GM21381 (cell line): ENCODE measurements around the gene INVS.
"Not testable (repeated sequence)": the region's sequence is repeated elsewhere in the genome, so short reads cannot be mapped to it uniquely, and the experiment has no call there.

Experiments
- ATAC-seq: cut with Tn5 transposase; IDR thresholded peaks from one replicate; pipeline ENCODE4 v1.9.1; 2021; ENCODE audit warnings: mild to moderate bottlenecking, moderate library complexity; ENCODE audit not compliant: unreplicated experiment

Gene INVS

DNA sequence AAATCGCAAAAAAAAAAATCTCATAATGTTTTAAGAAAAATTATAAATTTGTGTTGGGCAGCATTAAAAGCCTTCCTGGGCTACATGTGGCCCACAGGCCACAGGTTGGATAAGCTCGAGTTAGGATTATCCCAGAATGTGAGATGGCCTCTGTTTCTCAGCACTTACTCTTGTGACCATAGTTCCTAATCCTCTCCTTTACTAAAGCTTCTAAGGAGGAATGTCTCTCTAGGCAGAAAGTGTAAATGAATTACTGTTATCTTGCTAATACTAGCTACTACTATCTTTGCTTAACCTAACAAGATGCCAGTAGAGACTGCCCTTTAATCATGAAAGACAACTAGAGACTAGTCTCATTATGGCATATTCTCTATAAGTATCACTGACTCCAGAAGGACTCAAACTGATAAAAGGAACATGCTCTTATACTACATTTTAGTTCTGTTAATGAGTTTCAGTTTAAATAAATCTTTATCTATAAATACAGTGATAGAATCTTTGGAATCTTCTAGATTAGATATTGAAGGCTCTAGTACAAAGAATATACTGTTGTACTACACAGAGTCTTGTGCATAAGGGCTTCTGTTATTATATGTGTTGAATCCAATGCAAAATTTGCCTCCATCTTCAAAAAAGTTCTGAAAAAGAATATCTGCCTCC lies 13.8 kb downstream of the INVS start:
- no peak for ATAC-seq

DNA sequence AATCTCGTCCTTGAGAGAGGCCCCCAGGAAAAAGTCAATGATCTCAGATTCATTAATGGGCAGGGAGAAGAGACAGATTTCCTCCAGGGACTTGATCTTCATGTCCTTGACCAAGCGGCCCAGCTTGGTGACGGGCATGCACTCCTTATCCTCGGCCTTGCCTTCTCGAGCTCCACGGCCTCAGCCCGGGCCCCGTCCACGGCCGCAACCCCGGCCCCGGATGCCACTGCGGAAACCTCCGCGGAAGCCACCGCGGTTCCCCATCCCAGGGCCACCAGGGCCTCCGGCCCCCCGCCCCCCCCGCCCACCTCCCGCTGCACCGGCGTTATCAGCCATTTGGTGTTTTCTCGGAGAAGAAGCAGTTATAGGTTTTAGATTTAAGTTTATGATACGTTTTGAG lies 18.3 kb downstream of the INVS start:
- no peak for ATAC-seq

DNA sequence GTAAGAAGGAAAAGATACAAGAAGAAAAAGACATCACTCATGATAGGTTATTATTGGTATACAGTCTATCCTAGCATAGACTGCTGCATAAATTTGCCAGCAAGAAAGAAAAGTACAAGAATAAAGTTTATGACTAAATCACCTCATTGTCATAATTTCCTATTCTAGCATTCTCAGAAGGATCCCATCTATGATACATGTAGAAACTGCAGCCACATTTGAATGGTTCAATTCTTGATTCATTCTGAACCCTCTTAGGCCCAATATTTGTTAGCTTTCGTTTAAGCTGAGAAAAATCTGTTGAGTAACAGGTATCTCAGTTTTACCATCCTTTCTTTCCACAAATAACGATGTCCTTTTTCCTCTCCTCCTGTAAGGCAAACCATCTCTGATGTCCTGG lies 21.2 kb downstream of the INVS start:
- ATAC-seq, result no peak

DNA sequence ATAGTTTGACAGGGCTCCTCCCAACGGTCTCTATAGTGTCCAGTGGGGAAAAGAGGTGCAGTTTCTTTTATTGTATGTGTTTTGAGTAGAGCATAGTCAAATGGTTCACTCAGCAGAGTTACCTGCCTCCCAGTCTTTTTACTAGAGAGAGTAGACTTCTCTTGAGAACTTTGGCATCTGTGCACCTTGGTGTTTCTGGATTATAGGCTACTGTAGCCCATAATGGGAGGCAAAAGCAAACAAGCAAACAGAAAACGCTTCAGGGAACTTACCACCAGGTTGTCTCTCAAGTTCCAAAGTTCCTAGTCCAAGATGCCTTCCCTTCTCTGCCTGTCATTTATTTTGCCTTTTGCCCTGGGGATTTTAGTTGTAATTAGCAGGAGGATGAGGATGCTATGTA lies 26.2 kb downstream of the INVS start:
- no peak for ATAC-seq

DNA sequence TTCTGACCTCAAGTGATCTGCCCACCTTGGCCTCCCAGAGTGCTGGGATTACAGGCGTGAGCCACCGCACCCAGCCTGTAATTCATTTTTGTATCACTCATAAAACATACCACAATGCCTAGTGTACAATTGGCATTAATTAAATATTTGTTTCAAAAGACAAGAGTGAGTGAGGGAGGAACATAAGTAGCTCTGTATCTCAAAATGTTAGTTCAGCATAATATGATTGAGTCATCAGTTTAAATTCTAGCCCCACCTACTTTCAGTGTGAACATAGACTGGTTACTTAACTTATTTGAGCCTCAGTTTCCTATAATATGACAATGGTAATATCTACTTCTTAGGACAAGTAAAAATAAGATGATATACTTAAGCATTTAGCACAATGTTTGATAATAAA lies 26.9 kb downstream of the INVS start:
- no peak for ATAC-seq

DNA sequence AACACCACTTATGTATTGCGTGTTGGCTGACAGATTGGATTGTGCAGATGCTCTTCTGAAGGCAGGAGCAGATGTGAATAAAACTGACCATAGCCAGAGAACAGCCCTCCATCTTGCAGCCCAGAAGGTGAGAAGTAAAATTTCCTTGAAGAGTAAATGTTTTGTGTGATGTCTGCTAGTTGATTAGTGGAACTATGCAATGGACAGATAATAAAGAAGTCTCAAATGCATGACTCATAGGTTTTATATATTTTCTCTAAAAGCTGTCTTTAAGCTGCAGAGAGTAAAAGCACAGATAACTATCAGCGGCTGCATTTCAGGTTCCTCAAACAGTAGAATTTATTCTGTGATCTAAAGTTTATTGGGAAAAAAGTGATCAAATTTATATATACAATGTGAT lies 27.4 kb downstream of the INVS start:
- ATAC-seq, result no peak

DNA sequence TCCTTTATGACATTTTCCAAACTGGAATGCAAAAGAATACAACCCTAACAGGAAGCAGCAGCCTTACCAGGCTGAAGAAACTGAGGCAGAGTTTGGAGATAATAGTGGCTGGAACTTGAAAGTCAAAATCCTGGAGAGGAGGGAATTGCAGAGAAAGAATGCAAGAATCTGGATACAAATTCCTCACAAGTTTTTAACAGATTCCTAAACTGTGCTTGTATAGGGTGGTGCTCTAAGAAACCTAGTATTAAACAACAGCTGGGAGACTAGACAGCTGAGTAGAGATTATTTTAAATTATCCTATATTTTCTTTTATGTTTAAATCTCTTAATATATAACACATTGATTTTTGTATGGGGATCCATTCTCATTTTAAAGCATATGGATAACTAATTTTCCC lies 30.7 kb downstream of the INVS start:
- ATAC-seq, result no peak

DNA sequence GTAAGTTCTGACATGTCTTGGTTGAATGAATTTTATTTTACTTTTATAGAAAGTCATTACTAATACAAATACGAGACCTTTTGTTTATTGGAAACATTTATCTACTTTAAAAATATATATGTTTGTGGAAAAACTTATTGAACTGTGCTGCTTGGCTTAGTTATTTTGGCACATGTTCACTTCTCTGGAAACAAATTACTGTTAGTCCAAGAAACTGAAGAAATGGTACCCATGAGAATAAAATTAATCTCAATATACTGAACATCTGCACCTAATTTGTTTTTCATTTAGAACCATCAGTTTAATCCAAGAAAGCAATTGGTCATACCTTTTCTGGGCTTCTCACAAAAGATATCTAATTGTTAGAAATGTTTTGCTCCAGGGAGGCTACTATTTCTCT lies 32.2 kb downstream of the INVS start:
- ATAC-seq, result no peak

DNA sequence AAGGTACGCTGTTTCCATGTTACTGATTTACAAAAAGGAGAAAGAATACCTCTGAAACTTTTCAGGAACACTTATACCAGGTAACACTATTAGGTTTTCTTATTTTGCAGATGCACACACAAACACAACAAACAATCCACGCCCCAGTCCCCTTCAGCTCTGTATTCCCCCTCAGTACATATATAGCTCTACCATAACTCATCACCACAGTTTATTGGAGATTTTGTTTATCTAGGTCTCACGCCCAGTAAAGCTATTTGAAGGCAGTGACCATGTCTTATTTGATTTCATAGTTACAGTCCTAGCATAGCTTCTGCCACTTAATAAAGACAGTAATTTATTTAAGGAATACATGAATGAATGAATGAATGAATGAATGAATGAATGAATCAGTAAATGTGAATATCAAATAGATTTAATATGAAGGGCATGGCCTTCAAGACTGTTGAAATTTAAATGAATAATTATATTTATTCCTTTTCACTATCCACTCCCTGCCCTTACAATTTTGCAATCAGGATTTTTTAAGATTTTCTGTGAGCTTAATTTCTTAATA lies 32.9 kb downstream of the INVS start:
- ATAC-seq, result no peak

DNA sequence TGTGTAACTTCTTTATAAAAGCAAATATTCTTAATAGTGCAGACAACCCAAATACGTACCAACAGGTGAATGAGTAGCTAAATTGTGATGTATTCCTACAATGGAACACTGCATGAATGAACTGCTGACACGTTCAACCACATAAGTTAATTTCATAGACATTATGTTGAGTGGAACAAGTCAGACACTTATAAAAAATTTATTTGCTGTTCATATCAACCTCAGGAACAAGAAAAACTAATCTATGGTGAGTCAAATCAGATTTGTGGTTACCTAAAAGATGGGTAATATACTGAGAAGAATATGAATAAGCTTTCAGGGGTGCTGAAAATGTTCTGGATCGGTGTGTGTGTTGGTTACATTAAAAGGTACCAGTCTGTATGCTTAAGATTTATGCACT lies 35.7 kb downstream of the INVS start:
- no peak for ATAC-seq

DNA sequence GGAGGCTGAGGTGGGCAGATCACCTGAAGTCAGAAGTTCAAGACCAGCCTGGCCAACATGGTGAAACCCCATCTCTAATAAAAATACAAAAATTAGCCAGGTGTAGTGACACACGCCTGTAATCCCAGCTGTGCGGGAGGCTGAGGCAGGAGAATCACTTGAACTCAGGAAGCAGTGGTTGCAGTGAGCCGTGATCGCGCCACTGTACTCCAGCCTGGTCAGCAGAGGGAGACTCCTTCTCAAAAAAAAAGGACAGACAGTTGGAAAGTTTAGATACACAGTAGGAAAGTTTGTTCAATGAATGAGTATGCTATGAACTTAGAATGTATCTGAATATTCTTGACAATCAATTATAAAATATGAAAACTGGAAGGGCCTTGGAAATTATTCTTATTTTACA lies 37.8 kb downstream of the INVS start:
- ATAC-seq, result not testable (repeated sequence)

DNA sequence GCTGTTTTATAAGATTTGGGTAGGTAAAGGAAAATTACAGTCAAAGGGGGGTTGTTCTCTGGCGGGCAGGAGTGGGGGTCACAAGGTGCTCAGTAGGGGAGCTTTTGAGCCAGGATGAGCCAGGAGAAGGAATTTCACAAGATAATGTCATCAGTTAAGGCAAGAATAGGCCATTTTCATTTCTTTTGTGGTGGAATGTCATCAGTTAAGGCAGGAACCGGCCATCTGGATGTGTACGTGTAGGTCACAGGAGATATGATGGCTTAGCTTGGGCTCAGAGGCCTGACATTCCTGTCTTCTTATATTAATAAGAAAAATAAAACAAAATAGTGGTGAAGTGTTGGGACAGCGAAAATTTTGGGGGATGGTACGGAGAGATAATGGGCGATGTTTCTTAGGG lies 41.3 kb downstream of the INVS start:
- not testable (repeated sequence) for ATAC-seq

DNA sequence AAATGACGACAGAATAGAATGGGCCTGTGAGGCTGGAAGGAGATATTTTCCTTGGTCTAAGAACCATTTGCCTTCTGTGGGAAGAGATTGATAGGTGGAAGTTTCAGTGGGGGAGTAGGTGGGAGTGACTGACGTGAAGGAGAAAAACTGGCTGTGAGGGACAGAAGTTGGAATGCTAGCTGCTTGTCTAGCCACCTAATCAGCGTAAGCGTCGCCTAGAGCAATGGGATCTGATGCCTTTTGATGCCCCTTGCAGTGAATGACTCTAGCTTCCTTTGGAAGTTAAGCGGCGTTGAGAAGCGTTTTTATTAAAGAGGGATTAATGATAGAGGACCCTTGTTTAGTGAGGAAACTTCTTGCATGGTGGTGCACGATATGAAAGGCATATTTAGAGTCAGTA lies 42.8 kb downstream of the INVS start:
- ATAC-seq, result not testable (repeated sequence)

DNA sequence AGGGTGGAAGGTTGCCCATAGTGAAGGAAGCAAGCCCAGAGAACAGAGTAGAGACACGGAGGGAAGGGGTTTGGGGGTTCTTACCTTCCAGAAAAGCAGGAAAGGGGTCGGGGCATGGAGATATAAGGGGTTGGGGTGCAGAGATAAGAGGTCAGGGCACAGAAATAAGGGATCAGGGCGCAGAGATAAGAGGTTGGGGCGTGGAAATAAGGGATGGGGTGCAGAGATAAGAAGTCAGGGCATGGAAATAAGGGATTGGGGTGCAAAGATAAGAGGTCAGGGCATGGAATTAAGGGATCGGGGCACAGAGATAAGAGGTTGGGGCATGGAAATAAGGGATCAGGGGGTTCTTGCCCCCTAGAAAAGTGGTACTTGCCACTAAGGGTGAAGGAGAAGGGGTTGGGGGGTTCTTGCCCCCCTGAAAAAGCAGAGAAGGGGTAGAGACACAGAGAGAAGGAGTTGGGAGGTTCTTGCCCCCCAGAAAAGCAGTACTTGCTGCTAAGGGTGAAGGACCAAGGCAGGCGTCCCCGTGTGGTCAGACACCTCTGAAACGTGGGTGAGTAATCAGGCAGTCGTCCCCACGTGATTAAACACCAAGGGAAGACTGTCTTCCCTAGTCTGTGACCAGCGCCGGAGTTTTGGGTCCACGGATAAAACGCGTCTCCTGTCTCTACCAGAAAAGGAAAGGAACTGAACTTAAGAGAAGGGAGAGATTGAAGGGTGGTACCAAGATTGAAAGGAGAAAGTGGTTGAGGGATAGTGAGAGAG lies 46.3 kb downstream of the INVS start:
- ATAC-seq, result not testable (repeated sequence)

DNA sequence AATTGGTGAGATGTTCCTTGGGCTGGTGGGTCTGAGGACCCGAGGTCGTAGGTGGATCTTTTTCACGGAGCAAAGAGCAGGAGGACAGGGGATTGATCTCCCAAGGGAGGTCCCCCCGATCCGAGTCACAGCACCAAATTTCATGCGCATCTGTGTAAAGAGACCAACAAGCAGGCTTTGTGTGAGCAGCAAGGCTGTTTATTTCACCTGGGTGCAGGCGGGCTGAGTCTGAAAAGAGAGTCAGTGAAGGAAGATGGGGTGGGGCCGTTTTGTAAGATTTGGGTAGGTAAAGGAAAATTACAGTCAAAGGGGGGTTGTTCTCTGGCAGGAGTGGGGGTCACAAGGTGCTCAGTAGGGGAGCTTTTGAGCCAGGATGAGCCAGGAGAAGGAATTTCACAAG lies 46.9 kb downstream of the INVS start:
- not testable (repeated sequence) for ATAC-seq

DNA sequence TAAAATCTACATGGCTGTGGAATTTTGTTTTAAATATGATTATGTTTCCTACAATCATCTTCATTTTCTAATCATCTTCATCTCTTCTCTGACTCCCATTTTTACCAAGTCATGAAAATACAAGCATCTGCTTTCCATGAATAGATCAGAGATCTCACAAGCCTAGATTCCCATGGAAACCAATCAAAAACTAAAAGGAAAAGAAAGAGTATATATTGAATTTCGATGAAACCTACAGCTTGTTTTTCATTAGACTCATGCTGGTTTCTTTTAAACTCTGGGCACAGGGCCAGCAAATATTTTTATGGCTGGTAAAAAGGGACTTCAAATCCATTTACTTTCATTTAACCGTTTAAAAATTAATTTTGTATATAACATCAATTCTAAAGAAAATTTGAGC lies 51.2 kb downstream of the INVS start:
- ATAC-seq, result no peak

DNA sequence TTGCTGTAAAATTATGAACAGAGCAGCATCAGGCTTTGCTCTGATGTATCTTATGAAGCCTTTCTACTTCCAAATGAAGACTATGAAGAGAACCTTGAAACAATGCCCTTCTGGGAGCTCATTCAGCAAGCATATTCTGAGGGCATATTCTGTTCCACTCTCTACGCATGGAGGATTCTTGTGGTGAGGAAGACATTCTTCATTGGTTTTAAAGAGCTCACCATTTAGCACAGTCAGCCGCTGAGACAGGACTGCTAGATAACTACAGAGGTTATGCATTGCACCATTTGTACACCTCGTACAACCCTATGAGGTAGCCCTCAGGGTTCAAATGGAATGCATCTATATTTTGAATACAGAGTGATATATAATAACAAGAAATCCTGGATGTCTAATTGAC lies 61.0 kb downstream of the INVS start:
- no peak for ATAC-seq

DNA sequence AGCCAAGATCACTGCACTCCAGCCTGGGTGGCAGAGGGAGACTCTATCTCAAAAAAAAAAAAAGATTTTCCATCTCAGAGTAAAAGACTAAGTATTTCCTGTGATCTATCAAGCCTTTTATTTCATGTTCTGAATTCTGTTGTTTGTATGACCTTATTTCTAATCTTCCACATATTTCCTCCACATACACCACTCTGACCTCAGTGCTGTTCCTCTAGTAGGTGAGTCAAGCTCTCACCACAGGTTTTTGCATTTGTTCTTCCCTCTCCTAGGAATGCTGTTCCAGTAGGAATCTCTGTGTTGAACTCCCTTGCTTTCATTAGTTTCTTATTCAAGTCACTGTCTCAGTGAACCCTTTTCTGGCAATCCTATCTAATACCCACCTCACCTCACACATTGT lies 68.1 kb downstream of the INVS start:
- ATAC-seq, result no peak

DNA sequence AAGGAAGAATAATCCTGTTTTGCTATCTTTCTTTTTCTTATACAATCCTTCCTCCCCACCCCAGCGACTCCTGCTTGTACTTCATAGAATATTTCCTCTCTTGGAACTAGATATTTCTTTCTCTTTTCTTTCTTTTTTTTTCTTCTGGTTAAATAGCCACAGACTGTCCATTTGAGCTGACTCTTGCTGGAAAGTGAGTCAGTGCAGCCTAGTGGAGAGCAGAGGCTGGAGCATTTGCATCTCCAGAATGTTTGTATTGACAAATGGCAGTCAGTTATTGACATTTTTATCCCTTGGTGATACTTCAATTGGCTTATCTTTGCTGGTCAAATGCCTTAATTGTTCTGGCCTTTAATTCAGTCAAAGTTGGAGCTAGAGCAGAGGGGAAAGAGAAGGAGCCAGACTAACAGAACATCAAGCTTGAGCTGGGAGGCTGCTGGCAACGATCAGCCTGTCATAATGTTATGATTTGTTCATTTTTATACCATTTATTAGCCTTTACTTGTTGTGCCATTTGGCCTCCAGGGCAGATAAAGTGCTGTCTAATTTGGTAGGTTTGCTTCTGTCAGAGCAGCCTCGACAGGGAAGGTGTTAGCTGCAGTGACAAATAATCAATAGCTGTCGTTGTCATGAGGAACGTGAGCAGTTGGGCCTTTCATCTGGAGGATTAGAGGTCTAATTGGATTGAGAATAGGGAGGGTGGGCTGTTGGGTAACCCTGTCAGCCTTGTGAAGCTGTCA lies 69.0 kb downstream of the INVS start:
- no peak for ATAC-seq

DNA sequence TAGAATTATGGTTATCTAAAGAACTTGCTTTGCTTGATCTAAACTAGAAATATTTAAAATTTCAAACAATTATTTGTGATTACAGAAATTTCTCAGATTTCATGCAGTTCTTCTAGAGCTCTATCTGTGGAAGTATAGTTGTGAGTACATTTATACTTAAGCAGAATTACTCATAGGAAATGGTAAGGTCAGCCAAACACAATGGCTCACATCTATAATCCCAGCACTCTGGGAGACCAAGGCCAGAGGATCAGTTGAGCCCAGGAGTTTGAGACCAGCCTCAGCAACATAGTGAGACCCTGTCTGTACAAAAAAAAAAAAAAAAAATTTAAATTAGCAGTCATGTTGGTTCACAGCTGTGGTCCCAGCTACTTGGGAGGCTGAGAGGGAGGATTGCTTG lies 71.0 kb downstream of the INVS start:
- ATAC-seq, result no peak

DNA sequence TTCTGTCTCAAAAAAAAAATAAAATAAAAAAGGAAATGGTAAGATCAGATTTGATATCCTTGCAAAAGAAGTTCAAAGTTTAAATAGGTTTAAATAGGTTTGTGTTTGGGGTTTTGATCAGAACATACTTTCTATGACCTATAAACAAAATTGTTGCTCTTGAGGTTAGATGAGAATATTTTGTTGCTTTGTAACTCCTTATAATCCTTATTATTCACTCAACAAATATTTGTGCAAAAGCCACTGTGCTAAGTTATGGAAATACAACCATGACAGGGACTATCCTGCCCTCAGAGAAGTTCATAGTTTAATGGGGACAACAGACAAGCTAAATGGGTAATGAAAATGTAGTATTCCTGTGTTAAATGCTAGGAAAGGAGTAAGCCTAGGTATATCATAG lies 71.5 kb downstream of the INVS start:
- ATAC-seq, result no peak

DNA sequence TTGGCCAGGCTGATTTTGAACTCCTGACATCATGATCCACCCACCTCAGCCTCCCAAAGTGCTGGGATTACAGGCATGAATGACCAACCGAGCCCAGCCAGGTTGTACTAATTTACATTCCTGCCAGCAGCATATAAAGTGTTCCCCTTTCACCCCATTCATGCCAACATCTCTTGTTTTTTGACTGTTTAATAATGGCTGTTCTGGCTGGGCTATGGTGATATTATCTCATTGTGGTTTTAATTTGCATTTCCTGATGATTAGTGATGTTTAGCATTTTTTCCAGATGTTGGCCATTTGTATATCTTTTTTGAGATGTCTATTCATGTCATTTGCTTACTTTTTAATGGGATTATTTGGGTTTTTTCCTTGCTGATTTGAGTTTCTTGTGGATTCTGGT lies 87.3 kb downstream of the INVS start:
- no peak for ATAC-seq
